GM19397 (cell line): ENCODE measurements around the gene TIPARP.
"Not testable (repeated sequence)": the region's sequence is repeated elsewhere in the genome, so short reads cannot be mapped to it uniquely, and the experiment has no call there.

Experiments
- ATAC-seq: cut with Tn5 transposase; IDR thresholded peaks from one replicate; pipeline ENCODE4 v1.9.1; 2021; ENCODE audit warnings: mild to moderate bottlenecking, moderate library complexity; ENCODE audit not compliant: unreplicated experiment

The TIPARP gene

GRCh38 chr3:156707588-156707987, 33.2 kb downstream of the TIPARP start:
- ATAC-seq: no peak

- ATAC-seq: no peak
These were observed 36.0 kb downstream of the TIPARP start for GRCh38 chr3:156710429-156710828.

- no peak for ATAC-seq
These were observed 36.7 kb downstream of the TIPARP start for GRCh38 chr3:156711113-156711512.

GRCh38 chr3:156711944-156712343, 37.6 kb downstream of the TIPARP start:
- ATAC-seq: peak; percentile 59

- no peak for ATAC-seq
These were observed 41.9 kb downstream of the TIPARP start for GRCh38 chr3:156716105-156716862.

GRCh38 chr3:156718622-156719306, 44.4 kb downstream of the TIPARP start:
- ATAC-seq: no peak

- no peak for ATAC-seq
These were observed 46.4 kb downstream of the TIPARP start for GRCh38 chr3:156720826-156721225.

GRCh38 chr3:156721687-156722618, 47.6 kb downstream of the TIPARP start:
- ATAC-seq: no peak

- no peak for ATAC-seq
These were observed 48.8 kb downstream of the TIPARP start for GRCh38 chr3:156723182-156723619.

- no peak for ATAC-seq
These were observed 51.3 kb downstream of the TIPARP start for GRCh38 chr3:156725682-156726081.

- ATAC-seq: no peak
These were observed 52.1 kb downstream of the TIPARP start for GRCh38 chr3:156726456-156726855.

- peak; percentile 92 for ATAC-seq
These were observed 53.3 kb downstream of the TIPARP start for GRCh38 chr3:156727519-156728205.

- no peak for ATAC-seq
These were observed 54.0 kb downstream of the TIPARP start for GRCh38 chr3:156728267-156728985.

- ATAC-seq: no peak
These were observed 55.2 kb downstream of the TIPARP start for GRCh38 chr3:156729460-156730179.

- ATAC-seq: no peak
These were observed 57.4 kb downstream of the TIPARP start for GRCh38 chr3:156731813-156732212.

GRCh38 chr3:156732261-156732660, 57.9 kb downstream of the TIPARP start:
- no peak for ATAC-seq

- ATAC-seq: no peak
These were observed 58.5 kb downstream of the TIPARP start for GRCh38 chr3:156732715-156733421.

GRCh38 chr3:156734661-156735060, 60.3 kb downstream of the TIPARP start:
- not testable (repeated sequence) for ATAC-seq

- no peak for ATAC-seq
These were observed 61.1 kb downstream of the TIPARP start for GRCh38 chr3:156735471-156735870.
